NCI-H1694 treated with DMSO at 0.1 percent for 48 hours (cell line): ENCODE measurements around the gene TIAM1.
A peak's percentile ranks its signal among the peaks of the same experiment; 100 is the strongest.

Experiments used
- DNase-seq: peaks from one replicate; lab custom pipeline; 2025; lab: John Stamatoyannopoulos, UW

The TIAM1 gene

DNA sequence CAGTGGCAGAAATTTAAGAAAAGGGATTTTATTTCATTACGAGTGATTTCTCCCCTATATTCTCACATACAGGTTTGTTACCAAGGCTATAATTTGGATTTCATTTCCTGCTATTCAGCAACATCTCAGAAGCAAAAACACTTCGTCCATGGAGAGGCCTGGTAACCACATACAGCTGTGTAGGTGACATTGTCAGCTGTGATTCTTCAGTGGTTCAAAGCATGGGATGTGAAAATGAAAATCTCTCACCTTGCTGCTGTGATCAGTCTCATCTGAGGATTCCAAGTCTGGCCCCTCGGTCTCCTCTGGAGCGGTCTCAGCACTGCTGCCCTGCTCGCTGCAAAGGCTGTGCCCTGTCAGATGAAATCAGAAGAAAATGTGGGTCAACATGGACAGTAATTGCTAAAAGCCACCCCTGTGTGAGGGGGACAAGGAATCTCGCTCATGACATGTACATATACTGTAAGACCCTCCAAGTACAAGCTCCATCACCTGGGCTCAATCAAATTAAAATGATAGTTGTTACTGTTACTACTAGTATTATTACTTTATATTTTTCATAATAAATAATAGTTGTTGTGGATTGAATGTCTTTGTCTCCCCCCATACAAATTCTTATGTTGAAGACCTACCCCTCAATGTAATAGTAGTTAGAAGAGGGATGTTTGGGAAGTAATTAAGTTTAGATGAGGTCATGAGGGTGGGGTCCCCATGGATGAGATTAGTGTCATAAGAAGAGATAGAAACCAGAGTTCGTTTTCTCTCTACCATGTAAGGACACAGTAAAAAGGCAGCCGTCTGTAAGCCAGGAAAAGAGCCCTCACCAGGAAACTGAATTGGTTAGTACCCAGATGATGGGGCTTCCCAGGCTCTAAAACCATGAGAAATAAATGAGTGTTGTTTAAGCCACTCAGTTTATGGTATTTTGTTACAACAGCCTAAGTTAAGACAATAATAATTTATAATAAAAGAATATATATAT is 179.1 kb downstream of the TIAM1 start:
- DNase-seq: no peak

DNA sequence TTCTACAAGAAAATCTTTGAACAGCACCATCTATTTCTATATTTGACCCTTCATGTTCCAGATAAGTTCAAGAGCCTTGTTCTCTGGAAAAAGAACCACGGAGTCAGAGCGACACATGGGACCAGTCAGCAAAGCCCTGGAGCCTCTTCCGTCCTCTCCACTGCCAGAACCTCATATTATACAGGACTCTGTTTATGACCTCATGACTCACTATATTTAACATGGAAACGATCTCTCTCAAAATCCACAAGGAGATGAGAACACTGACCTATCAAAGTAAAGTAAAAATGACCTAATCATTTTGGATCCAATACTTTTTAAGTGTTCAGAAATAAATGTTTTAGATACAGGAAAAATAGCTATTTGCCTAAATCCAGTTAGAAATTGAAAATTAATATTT is 181.2 kb downstream of the TIAM1 start:
- no peak for DNase-seq

DNA sequence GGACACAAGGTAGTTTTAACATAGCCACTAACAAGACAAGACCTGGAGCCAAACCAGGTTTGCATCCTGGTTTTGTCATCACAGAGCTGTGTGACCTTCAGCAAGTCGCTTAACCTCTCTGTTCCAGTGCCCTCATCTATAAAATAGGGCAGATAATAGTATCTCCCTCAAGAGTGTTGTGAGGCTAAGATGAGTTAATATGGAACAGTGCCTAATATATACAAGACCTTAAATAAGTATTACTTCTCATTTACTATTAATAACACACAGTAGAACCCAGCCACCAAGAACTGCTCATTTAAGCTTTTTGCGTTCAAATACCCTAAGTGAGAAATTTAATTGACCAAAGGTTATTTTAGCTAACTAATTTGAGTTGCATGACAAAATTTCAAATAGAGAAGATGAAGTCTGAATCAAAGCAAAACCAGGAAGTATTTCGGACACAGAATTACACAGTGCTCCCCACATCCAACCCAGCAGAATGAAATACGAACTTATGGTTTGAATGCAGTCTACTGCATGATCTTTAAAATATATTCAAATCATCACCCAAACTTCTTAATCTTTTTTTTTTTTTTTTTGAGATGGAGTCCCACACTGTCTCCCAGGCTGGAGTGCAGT is 181.9 kb downstream of the TIAM1 start:
- DNase-seq: no peak

DNA sequence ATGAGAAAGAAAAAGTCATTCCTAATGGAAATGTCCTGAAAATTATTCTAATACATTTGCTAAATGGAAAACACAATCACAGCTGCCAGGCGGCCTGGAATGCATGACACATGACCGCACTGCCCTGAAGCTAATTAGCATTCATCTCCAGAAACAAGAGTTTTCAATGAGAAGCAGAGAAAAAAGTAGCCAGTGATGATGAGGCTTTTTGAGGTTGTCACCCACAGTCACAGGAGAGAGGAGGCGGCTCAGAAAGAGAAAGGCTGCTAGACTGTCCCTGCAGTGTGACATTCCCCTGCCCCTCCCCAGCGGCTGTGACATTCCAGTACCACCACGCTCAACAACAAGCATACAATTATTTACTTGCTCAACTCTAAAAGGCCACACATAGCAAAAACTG is 182.9 kb downstream of the TIAM1 start:
- DNase-seq: no peak

DNA sequence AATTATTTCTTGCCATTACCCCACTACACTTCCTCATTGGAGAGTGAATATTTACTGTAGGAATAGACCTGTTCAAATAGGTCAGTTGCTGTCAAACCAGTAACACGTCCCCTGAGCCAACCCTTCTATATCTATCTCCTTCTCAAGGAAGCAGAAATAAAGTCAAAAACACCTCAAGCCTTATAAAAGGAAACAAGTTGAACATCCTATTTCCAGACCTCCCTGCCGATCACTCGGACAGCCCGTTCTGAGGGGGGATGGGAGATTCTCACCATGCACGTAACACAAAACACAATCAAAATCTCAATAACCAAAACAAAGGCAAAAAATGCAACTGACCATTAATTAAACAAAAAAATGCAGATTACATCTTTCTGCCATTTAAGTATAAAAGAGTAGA is 184.3 kb downstream of the TIAM1 start:
- DNase-seq: no peak

DNA sequence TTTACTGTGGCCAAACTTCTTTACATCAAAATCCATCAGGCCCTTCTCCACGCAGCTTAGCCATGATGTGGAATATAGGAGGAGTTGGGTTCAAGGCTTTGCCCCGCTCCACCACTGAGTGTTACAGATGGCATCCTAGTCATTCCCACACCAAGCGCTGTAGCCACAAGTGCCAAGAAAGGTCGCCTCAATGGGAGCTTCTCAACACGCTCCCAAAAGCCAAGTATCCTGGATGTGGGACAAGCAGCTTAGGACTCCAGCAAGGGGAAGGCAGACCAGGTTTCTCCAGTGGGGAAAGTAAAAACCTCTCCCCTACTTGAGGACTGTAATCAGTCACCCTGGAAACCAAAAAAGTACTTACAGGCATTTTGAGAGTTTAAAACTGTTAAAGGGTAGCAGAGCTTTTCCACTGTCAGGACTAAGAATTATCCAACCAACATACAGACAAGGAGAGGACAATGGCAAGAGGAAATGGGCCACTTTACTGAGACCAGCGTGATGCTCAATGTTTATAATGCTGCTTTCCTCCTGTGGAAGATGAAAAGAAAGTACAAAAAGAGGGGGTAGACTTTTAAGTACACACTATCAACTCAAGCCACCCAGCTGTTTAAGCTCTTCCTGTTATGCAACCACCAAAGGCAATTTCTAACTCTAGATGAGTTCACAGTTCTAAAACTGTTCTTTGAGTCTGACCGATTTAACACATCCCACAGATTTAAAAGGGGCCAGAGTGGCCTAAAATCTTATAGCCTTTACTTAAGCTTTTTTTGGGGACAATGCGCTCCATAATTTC is 185.1 kb downstream of the TIAM1 start:
- DNase-seq: no peak

DNA sequence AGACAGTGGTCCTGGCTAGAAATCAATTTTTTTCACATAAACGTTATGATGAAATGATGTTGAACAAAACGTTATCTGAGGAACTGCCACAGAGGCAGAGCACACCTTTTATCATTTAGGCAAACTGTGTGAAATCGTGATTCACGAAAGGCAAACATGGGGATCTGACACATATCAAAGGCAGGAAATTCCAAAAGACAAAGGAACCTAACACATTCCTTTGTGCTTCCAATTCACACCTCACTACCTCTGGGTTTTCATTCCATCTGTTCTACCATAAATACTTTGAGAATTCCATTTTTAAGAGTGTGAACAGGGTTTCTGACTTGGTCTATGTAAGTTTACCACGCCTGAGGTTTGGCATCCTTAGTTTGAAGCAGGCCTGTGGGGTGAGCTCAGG is 186.3 kb downstream of the TIAM1 start:
- no peak for DNase-seq

DNA sequence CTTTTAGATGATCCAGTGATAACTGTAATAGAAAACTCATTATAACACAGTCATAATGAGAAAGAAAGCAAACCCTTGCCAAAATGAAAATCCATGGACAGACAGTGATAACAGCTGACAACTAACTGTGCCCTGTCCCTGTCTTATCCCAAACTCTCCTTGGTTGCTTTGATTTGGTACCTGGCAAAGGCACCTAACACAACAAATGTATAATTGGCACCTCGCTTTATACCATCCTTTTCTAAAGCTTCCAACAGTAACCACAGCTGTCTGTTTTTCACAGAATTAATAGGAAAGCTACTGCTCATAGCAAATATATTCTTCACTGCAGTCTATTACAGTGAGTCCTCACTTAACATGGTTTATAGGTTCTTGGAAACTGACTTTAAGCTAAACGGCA is 187.4 kb downstream of the TIAM1 start:
- no peak for DNase-seq

DNA sequence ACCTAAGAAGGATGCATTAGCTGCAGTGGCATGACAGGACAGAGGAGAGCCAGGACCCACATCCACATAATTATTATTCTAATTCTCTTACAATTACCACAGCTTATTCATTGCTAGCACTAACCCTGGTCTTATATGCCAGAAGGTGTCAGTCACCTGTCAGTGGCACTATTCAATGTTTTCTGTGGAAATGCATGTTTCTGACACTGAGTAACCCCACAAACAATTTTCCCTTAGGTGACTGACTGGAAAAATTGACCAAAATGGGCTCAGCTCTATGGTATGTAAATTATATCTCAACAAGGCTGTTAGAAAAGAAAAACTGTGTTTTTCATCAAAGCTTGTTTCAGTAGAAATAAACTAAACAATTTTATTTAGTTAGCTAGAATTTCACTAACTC is 187.9 kb downstream of the TIAM1 start:
- DNase-seq: no peak

DNA sequence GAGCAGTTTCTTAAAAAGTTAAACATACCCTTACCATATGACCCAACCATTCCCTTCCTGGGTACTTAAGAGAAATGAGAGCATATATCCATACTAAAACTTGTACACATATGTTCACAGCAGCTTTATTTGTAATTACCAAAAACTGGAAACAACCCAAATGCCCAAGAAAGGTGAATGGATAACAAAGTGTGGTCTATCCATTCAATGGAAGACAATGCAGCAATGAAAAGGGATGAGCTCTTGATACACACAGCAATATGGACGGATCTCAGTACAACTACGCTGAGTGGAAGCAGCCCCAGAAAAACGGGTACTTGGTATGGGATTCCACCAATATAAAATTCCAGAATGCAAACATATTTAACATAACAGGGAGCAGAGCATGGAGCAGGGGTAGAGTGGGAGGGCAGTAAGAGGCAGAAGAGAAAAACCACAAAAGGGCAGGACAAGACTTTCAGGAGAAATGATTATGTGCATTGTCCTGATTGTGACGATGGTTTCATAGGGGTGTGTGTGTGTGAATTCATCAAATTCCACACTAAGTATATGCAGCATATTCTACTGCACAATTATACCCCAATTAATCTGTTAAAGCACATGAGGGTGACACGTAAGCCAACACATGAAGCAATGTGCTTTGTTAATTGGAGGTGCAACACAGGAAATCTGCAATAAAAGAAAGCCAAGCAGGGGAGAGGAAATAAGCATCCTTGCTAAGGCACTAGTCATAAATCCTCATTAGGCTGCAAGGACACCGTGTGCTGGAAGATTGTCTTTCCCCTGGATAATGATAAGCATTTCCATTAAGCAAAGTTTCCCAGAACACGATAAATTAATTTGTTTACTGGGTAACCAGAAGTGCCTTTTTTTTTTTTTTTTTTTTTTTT is 192.7 kb downstream of the TIAM1 start:
- DNase-seq: no peak

DNA sequence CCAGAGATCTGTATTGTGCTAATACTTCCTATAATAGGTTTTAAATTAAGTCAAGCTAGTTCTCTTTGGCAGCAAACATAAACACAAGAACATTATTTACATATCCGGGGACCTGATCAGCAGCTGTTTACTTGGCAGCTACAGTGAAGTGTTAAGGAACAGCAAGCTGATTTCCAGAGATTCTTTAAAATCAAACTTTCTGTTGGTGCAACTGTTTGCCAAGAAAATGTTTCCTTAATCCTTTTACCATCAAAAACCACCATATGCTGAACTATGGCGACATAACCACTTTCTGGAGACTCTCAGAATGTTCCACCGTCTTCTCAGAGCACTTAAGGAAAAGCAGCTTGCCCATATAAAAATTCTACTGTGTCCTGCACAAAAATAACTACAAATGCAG is 198.8 kb downstream of the TIAM1 start:
- no peak for DNase-seq

DNA sequence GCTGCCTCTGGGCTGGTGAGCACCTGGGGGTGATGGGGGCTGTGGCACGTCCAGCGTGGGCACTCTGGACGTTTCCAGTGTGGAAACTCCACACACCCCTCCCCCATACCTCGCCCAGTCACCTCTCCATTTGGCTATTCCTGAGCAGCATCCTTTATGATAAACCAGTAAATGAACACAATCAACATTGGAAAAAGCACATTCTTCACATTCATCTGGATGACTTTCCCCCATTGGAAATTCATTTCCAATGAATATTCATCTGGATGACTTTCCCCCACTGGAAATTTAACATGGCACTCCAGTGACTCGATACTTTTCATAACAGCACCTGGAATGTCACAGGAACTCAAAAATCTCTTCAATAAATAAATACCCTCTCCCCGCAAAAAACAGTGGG is 201.0 kb downstream of the TIAM1 start:
- no peak for DNase-seq

DNA sequence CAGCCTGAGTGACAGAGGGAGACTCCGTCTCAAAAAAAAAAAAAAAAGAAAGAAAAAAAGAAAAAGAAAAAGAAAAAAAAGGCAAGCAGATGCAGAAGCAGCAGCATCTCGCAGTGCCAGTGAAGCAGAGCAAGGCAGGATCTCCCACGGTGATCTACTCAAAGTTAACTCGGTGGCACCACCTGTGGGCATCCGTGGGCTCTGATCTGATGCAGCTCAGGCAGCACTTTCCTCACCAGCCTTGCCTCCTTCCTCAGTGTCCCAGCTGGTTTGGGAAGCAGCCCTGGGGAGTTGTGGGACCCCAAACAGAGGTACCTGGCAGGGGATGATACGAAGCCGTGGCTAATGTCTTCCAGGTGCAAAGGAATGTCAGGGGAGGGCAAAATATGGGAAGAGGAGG is 201.5 kb downstream of the TIAM1 start:
- DNase-seq: no peak

DNA sequence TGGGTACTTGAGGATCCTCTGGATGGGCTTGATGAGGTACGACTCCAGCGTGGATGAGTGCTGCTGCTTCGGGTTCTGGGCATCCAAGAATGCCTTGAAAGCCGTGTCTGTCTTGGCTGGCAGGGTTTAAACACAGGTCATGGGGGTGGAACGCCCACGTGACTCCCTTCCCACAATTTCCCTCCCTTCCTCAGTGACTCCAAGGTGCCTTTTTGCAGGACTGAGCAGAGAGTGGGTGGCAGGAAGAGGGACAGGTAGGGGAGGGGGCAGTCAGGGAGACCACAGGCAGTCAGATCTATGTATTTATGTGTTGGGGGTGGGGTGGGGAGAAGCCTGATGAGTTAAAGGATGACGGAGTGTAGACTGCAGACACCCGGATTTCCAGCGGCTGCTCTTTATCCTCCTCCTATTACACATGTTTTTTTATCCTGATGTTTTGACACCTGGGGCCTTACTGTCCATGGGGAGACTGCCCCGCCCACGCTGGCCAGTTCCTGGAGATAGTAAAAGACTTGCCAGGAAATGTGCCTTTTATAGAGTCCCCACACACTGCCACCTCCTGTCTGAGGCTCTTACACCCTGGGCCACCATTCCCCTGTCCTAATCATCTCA is 202.6 kb downstream of the TIAM1 start:
- no peak for DNase-seq

DNA sequence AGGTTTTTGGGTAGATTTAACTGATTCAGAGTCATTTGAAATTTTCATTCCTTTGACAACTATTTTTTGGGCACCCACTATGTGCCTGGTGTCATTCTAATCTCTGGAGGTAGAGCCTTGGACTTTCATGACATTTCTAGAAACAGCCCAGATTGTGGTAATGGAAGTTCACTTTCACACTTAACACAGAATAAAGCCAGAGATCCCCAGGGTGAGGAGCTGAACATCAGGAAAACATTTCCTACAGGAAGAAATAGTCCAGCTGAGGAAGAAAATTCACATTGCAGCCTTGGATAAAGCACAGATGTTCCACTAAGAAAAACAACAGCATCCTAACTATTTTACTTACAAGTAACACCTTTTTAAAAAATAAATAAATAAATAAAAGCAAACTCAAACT is 203.4 kb downstream of the TIAM1 start:
- no peak for DNase-seq

DNA sequence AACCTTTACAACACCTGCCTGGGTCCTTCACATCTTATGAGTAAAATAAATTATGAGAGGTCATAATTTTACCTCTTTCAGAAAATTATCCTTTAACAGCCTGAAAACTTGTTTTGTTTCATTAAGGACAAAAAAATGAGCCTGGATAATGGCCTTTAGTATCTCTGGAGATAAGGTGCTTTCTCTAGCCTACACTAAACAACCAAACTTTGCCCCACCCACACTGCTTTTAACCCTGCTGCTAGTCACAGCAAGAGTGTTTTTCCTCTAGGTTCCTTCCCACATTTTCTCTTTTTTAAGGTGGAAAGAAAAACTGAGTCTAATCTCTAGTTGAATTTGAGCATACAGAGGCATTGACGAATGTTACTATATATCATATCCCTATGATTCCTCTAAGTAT is 204.0 kb downstream of the TIAM1 start:
- DNase-seq: no peak

DNA sequence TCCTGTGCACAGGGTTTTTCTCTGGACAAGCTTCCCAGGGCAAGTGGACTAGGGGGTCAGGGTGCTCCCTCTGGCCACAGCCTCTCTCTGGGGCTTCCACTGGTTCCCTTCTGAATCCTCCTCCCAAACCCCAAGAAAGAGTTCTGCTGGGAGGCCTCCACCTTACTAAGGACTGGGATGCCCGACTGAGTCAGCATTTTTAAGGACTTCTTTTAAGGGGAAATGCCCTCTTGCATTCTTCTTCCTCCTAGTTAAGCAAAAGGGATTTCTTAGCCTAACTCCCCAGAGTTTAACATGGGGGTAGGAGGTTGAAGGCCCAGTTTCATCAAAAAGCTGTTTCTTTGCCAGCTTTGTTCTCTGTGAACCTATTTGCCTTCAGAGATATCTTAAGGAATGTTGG is 206.1 kb downstream of the TIAM1 start:
- DNase-seq: no peak

DNA sequence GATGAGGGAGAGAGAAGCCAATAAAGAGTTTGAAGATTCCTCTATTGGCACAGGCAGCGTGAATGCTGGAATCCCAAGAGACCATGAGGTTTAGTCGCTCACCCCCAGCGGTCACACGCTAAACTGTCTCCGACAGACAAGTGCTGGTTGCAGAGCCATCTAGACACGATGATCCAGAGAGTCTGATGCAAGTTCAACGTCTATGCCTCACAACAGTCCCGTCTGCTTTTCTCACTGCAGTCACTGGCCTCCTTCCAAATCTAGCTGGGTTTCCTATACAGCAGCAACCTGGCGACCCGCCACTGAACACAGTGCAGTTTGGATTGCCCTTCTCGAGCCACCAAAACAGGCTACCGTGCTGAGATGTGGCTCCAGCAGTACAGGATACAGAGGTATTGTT is 207.2 kb downstream of the TIAM1 start:
- peak; percentile 98 for DNase-seq

DNA sequence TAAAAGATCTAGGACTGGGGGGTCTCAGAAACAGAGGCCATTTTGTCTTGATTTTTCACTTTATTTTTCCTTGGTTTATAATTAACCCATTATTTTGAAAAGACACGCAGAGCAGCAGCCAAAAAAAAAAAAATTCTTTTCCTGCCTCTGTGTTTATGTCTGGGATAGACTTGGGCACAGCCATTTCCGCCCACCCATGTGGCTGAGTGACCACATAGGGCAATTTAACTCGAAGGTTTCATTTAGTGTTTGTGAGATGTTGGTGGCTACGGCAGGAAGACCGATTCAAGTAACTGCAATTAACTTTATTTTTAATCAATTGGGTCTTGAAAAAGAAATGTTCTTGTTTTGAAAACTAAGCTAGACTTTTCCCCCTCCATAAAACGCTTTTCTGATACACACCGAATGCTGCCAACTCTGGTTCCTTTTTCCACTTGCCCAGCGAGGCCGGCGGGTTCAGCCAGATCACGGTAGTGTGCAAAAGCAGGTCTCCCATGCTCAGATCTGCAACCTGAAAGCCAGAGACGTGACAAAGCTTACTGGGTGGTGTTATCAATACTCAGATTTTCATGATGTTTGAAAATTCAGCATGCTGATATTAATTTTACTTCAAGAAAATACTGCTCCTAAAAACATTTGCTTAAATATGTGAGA is 208.4 kb downstream of the TIAM1 start:
- no peak for DNase-seq

DNA sequence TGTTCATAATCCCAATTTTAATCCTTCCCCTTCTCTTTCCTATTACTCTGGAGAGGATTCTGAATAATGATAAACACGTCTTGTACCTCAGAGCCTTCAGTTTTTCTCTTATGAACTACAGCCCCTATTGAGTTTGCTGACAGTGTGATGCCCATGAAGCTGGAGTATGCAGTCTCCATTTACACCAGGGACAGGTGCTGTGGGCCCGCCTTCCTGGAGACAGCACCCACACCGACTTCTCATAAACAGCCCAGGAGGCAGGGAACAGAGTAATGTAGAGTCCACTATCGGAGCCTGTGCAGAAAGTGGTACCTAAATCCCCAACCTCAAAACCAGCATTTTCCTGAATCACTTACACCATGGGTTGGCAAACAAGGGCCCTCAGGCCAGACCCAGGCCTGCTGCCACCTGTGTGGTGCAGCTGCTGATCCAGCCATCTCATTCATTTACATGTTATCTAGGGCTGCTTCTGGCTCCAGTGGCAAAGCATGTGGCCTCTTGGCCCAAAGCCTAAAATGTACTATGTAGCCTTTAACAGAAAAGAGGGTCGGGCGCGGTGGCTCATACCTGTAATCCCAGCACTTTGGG is 210.7 kb downstream of the TIAM1 start:
- no peak for DNase-seq
